PC-3 (cell line): ENCODE measurements around the gene EGLN1. TPM values are rescaled to one million over a fixed set of nuclear protein-coding genes. Genes with fewer than 3 reads are reported as not detected.

ENCODE experiments used
- ATAC-seq: fragments of 200-7000 bp; cut with Tn5 transposase; 2 replicates; pipeline ENCODE4 v1.9.1; 2020; ENCODE audit warnings: mild to moderate bottlenecking, moderate library complexity
- BruUV-seq: library from RNA; stranded (reverse); fragments of 400-500 nt; replicated peaks from 2 replicates; lab custom pipeline; 2021; lab: Mats Ljungman, UMichigan
- CTCF ChIA-PET: fragments of 300-600 bp; sonication (Branson Sonifier 250); formaldehyde crosslinking; loops from one replicate; lab custom pipeline; 2022; ENCODE audit warnings: antibody characterized with exemption; lab: Charles Lee
- POLR2A ChIA-PET: fragments of 300-600 bp; sonication (Branson Sonifier 250); formaldehyde crosslinking; loops from one replicate; lab custom pipeline; 2022; ENCODE audit warnings: antibody characterized with exemption; ENCODE audit not compliant: unreplicated experiment; lab: Charles Lee
- DNase-seq: peaks from one replicate; pipeline ENCODE4 v3.0.0-alpha.2; 2015
- H2AFZ ChIP-seq: fragments of 300-600 bp; sonication (generic); 2 replicates; pipeline ENCODE4 v1.6.0; 2016; ENCODE audit warnings: antibody characterized with exemption, low read length
- H3F3A ChIP-seq: fragments of 300-600 bp; sonication (generic); one replicate; pipeline ENCODE4 v1.6.0; 2017; ENCODE audit warnings: antibody characterized with exemption, low read length, control low read depth, mild to moderate bottlenecking; ENCODE audit not compliant: unreplicated experiment
- H3K27ac ChIP-seq: fragments of 300-600 bp; sonication (generic); 2 replicates; pipeline ENCODE4 v1.5.1; 2016; ENCODE audit warnings: mild to moderate bottlenecking, low read length
- H3K27me3 ChIP-seq: fragments of 300-600 bp; sonication (generic); 2 replicates; pipeline ENCODE4 v1.6.1; 2016; ENCODE audit warnings: low read length, mixed read lengths
- H3K36me3 ChIP-seq: fragments of 300-600 bp; sonication (generic); 2 replicates; pipeline ENCODE4 v1.6.1; 2016; ENCODE audit warnings: low read depth, mixed run types, low read length, mixed read lengths
- H3K4me1 ChIP-seq: fragments of 300-600 bp; sonication (generic); 2 replicates; pipeline ENCODE4 v1.5.1; 2016; ENCODE audit warnings: low read length; ENCODE audit not compliant: insufficient read depth
- H3K4me2 ChIP-seq: fragments of 300-600 bp; sonication (generic); 2 replicates; pipeline ENCODE4 v1.6.0; 2016; ENCODE audit warnings: low read length
- H3K4me3 ChIP-seq: fragments of 300-600 bp; sonication (generic); 2 replicates; pipeline ENCODE4 v1.5.1; 2016; ENCODE audit warnings: mild to moderate bottlenecking, low read length, mixed read lengths
- H3K79me2 ChIP-seq: fragments of 300-600 bp; sonication (generic); 2 replicates; pipeline ENCODE4 v1.6.1; 2017; ENCODE audit warnings: low read length, mixed read lengths
- H3K9ac ChIP-seq: fragments of 300-600 bp; sonication (generic); 2 replicates; pipeline ENCODE4 v1.6.0; 2016; ENCODE audit warnings: mild to moderate bottlenecking, low read length
- H3K9me2 ChIP-seq: fragments of 300-600 bp; sonication (generic); replicated peaks from 2 replicates; pipeline ENCODE4 v1.6.1; 2016; ENCODE audit warnings: mixed run types, low read length, mixed read lengths
- H3K9me3 ChIP-seq: fragments of 300-600 bp; sonication (generic); 2 replicates; pipeline ENCODE4 v1.6.1; 2016; ENCODE audit warnings: low read length, mixed read lengths
- H4K20me1 ChIP-seq: fragments of 300-600 bp; sonication (generic); 2 replicates; pipeline ENCODE4 v1.6.1; 2016; ENCODE audit warnings: low read length, mixed read lengths
- CTCF ChIP-seq: fragments of 300-600 bp; sonication (generic); conservative IDR thresholded peaks from 2 replicates; pipeline ENCODE4 v1.5.1; 2017; ENCODE audit warnings: antibody characterized with exemption, low read depth, mild to moderate bottlenecking, low read length
- EZH2 ChIP-seq: fragments of 300-600 bp; sonication (generic); IDR thresholded peaks from one replicate; pipeline ENCODE4 v1.6.1; 2017; ENCODE audit warnings: antibody characterized with exemption, mild to moderate bottlenecking, low read length; ENCODE audit not compliant: unreplicated experiment
- EZH2phosphoT487 ChIP-seq: fragments of 300-600 bp; sonication (generic); IDR thresholded peaks from 2 replicates; pipeline ENCODE4 v1.6.1; 2018; ENCODE audit warnings: mild to moderate bottlenecking, antibody characterized with exemption, low read length, borderline replicate concordance
- intact Hi-C: fragments of 100-400 bp; cut with micrococcal nuclease; formaldehyde crosslinking; loops from 2 replicates; pipeline ENCODE4 v1.9.0; 2023
- total RNA-seq: library from RNA; depleted of rRNA; stranded (reverse); fragments of >200 nt; gene quantifications from 2 replicates; pipeline ENCODE4 v1.2.3, GENCODE V29; 2014

The EGLN1 gene
- total RNA-seq, 1 experiment from 2014 or later: 37.0 TPM

- CTCF ChIA-PET: no interaction called here
- no peak for TF ChIP-seq EZH2phosphoT487
- TF ChIP-seq CTCF: no peak
- no peak for TF ChIP-seq EZH2
- BruUV-seq: no TSS peak
These were observed 47.7 kb downstream of the EGLN1 start for GRCh38 chr1:231374394-231374793.

DNA sequence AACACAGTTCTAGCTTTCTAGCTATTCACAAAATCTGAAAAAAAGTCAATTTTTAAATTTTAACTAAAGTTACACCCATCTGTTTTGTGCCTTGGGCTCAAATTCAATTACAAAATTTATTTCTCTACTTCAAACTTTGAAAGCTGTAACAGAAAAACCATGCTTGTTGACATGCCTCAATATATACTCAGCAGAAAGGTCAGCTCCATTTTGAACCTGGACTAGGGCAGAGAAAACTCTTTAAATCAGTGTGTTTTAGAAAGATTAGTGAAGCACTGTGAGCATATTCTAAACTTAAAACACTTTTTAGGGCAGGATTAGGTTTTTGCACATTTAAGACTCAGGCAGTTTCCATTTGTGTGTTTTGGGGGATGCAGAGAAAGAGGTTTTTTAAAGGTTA lies 49.6 kb downstream of the EGLN1 start:
- Histone ChIP-seq H3K79me2 (peaks cover 30% of the 10 kb centered on the region), H4K20me1 (peaks cover 5% of the 10 kb centered on the region; the same call in 1 of the 2 replicates), H3K9me3 (no peaks in the 10 kb centered on the region), H3K27me3 (no peaks in the 10 kb centered on the region), H3K4me1 (no peaks in the 10 kb centered on the region; the same call in 1 of the 2 replicates), H3K27ac (no peak overlapping the region), H3K9me2 (no peaks in the 10 kb centered on the region), H3K9ac (no peak overlapping the region), H3F3A (no peaks in the 10 kb centered on the region), H3K4me3 (no peak overlapping the region), H3K4me2 (no peak overlapping the region), H2AFZ (no peak overlapping the region), H3K36me3 (no peaks in the 10 kb centered on the region)
- ATAC-seq (no peak), DNase-seq (no peak)
- no peak for TF ChIP-seq EZH2phosphoT487
- TF ChIP-seq EZH2: no peak
- TF ChIP-seq CTCF: no peak
- BruUV-seq: no TSS peak
- ChIA-PET CTCF (no interaction called here), POLR2A (no interaction called here)
- intact Hi-C loops: no loop called here

More at GRCh38 chr1:231374394-231374793, 47.7 kb downstream of the EGLN1 start:
- Histone ChIP-seq H2AFZ (no peak overlapping the region), H3K4me2 (no peak overlapping the region), H3K9ac (no peak overlapping the region), H4K20me1 (peaks cover 7% of the 10 kb centered on the region; the same call in 1 of the 2 replicates), H3K27ac (no peak overlapping the region), H3K27me3 (no peaks in the 10 kb centered on the region), H3K4me3 (no peak overlapping the region), H3K9me2 (no peaks in the 10 kb centered on the region), H3K9me3 (no peaks in the 10 kb centered on the region), H3K79me2 (peaks cover 47% of the 10 kb centered on the region), H3F3A (no peaks in the 10 kb centered on the region), H3K4me1 (no peaks in the 10 kb centered on the region; the same call in 1 of the 2 replicates), H3K36me3 (no peaks in the 10 kb centered on the region)
- no peak for DNase-seq
- ATAC-seq: no peak
- intact Hi-C loops: no loop called here
- POLR2A ChIA-PET: no interaction called here

GRCh38 chr1:231369282-231369681 lies 52.8 kb downstream of the EGLN1 start:
- H3K4me2 ChIP-seq: no peak overlapping the region
- CTCF ChIA-PET: no interaction called here
- no peaks in the 10 kb centered on the region for H3K4me1 ChIP-seq
- ATAC-seq (peak; percentile 73), DNase-seq (peak; percentile 22)
- H3K9me3 ChIP-seq: no peaks in the 10 kb centered on the region
- no peaks in the 10 kb centered on the region for H3F3A ChIP-seq
- no peak overlapping the region for H3K4me3 ChIP-seq
- H3K9ac ChIP-seq: no peak overlapping the region
- H3K9me2 ChIP-seq: no peaks in the 10 kb centered on the region
- no peak overlapping the region for H3K27ac ChIP-seq
- intact Hi-C loops: loop anchor here (1.0 kb wide), 1 partner anchor 221 kb away; no protein-coding TSS in a partner anchor
- no peaks in the 10 kb centered on the region for H4K20me1 ChIP-seq
- H3K79me2 ChIP-seq: peaks cover 4% of the 10 kb centered on the region; the same call in 1 of the 2 replicates
- TF ChIP-seq CTCF (peak; percentile 58), EZH2phosphoT487 (no peak)
- no TSS peak for BruUV-seq
- no peaks in the 10 kb centered on the region for H3K36me3 ChIP-seq
- POLR2A ChIA-PET: no interaction called here
- no peaks in the 10 kb centered on the region for H3K27me3 ChIP-seq
- H2AFZ ChIP-seq: no peak overlapping the region
